Measurements from ENCODE around the gene MACC1. TPM values are rescaled to one million over a fixed set of nuclear protein-coding genes. Genes with fewer than 3 reads are reported as not detected.

The MACC1 gene
- polyA plus RNA-seq, 4 donors = 3.5 to 75.0 (median 7.3) TPM

DNA sequence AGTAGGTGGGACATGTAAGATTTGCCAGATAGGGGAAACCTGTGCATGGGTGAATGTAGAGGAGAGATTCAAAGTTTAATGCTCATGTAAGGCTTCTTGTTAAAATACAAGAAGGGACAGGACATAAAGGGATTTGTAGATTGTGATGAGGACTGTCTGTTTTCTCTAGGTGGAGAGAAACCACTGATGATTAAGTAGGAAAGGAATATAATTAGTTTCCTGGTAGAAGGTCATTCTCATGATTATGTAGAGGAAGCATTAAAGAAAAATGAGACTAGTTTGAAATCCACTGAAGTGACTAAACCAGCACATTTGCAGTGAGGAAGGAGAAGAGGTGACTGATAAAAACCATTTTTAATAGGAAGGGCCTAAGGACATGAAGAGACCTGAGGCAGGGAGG is 19.6 kb upstream of the MACC1 start:
- Histone ChIP-seq H3K4me3 (ENCODE audit: low read depth in 1 of 3, low read length in 3 of 3) (no peak overlapping the region), H3K9me3 (ENCODE audit: control insufficient read depth in 2 of 2, insufficient read depth in 1 of 2, low read depth in 1 of 2, low read length in 1 of 2) (no peaks in the 10 kb centered on the region), H3K36me3 (ENCODE audit: control insufficient read depth in 3 of 3, insufficient read depth in 2 of 3, low read depth in 1 of 3, low read length in 3 of 3) (no peaks in the 10 kb centered on the region), H3K4me1 (ENCODE audit: control insufficient read depth in 3 of 3, insufficient read depth in 2 of 3, low read depth in 1 of 3, low read length in 2 of 3) (peaks cover 0 to 49% (median 27%) of the 10 kb centered on the region in 3 donors), H3K27ac (ENCODE audit: low read depth in 1 of 3, low read length in 2 of 3) (peak overlapping the region in 1 of 3 donors; percentile 72), H3K27me3 (ENCODE audit: control insufficient read depth in 3 of 3, insufficient read depth in 3 of 3, low read length in 3 of 3) (no peaks in the 10 kb centered on the region)
- DNase-seq = no peak
- no peak for FAIRE-seq

DNA sequence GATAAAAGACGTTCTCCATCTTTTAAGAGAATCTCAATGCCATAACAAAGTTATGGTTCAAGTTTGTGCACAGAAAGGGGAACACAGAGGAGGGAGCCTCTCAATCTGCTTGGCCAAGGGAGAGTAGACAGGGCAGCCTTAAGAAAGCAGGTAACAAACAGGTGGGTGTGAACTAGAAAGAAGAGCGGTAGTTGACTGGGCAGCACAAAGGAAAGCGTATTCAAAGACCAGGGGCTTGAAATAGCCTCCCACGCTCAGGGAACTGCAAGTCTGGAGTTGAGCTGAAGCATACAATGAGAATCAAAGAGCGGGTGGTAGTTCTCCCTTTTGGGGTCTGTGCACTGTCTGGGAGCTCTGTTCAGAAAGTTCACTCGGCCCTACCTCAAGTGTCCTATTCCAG is 18.9 kb upstream of the MACC1 start:
- Histone ChIP-seq H3K27me3 (ENCODE audit: control insufficient read depth in 3 of 3, insufficient read depth in 3 of 3, low read length in 3 of 3) (no peaks in the 10 kb centered on the region), H3K9me3 (ENCODE audit: control insufficient read depth in 2 of 2, insufficient read depth in 1 of 2, low read depth in 1 of 2, low read length in 1 of 2) (no peaks in the 10 kb centered on the region), H3K27ac (ENCODE audit: low read depth in 1 of 3, low read length in 2 of 3) (peak overlapping the region in 1 of 3 donors; percentile 72), H3K4me1 (ENCODE audit: control insufficient read depth in 3 of 3, insufficient read depth in 2 of 3, low read depth in 1 of 3, low read length in 2 of 3) (peaks cover 0 to 44% (median 25%) of the 10 kb centered on the region in 3 donors), H3K36me3 (ENCODE audit: control insufficient read depth in 3 of 3, insufficient read depth in 2 of 3, low read depth in 1 of 3, low read length in 3 of 3) (no peaks in the 10 kb centered on the region), H3K4me3 (ENCODE audit: low read depth in 1 of 3, low read length in 3 of 3) (no peak overlapping the region)
- WGBS, 3 donors = 96 to 97% (median 96%) methylated on average over 6 of the region's 6 CpGs
- FAIRE-seq (no peak), DNase-seq (no peak)

DNA sequence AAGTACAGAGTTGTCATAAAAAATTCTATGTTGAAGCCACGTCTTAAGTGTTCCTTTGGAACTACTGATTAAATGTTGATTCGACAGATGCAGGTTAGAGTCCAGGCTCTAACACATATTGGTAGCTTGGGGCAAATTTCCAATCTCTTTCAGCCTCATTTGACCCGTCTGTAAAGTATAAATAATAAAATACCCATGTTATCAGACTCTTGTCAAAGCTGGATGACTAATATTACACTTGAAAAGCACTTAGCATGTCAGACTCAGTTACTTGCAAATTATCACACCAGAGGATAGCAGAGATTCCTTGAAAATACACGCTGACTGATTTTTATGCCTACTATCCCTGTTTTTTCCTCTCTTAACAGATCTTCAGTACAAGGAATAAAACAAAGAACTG is 18.1 kb upstream of the MACC1 start:
- Histone ChIP-seq H3K36me3 (ENCODE audit: control insufficient read depth in 3 of 3, insufficient read depth in 2 of 3, low read depth in 1 of 3, low read length in 3 of 3) (no peaks in the 10 kb centered on the region), H3K27me3 (ENCODE audit: control insufficient read depth in 3 of 3, insufficient read depth in 3 of 3, low read length in 3 of 3) (no peaks in the 10 kb centered on the region), H3K4me1 (ENCODE audit: control insufficient read depth in 3 of 3, insufficient read depth in 2 of 3, low read depth in 1 of 3, low read length in 2 of 3) (peaks cover 0 to 43% (median 22%) of the 10 kb centered on the region in 3 donors), H3K4me3 (ENCODE audit: low read depth in 1 of 3, low read length in 3 of 3) (no peak overlapping the region), H3K27ac (ENCODE audit: low read depth in 1 of 3, low read length in 2 of 3) (peak overlapping the region in 1 of 3 donors; percentile 72), H3K9me3 (ENCODE audit: control insufficient read depth in 2 of 2, insufficient read depth in 1 of 2, low read depth in 1 of 2, low read length in 1 of 2) (no peaks in the 10 kb centered on the region)
- WGBS, 3 donors = 12 to 49% (median 33%) methylated on average over 4 of the region's 4 CpGs
- FAIRE-seq = no peak
- DNase-seq = peak; percentile 61 to 87

DNA sequence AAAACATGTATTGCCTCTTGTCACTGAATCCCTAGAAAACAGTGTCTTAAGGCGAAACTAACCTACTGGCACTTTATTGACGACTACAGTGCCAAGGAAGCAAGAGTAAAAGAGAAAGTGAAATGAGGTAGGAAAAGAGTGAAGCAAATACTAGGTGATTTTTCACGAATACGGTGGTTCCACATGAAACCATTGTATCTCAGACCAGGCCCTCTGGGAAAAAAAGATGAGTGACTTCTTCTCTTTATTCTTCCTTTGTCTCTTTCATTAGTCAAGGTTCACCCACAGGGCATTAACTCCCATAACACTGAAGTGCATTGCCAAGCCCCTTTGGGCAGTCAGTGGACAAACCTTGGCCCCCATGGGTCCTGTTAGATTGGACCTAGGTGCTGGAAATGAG is 16.2 kb upstream of the MACC1 start:
- FAIRE-seq = no peak
- no peaks in the 10 kb centered on the region for H3K9me3 ChIP-seq (ENCODE audit: control insufficient read depth in 2 of 2, insufficient read depth in 1 of 2, low read depth in 1 of 2, low read length in 1 of 2)
- no peaks in the 10 kb centered on the region for H3K27me3 ChIP-seq (ENCODE audit: control insufficient read depth in 3 of 3, insufficient read depth in 3 of 3, low read length in 3 of 3)
- H3K27ac ChIP-seq (ENCODE audit: low read depth in 1 of 3, low read length in 2 of 3) = no peak overlapping the region
- 33 to 62% (median 33%) methylated on average over 4 of the region's 4 CpGs for WGBS, 3 donors
- H3K4me3 ChIP-seq (ENCODE audit: low read depth in 1 of 3, low read length in 3 of 3) = no peak overlapping the region
- H3K4me1 ChIP-seq (ENCODE audit: control insufficient read depth in 3 of 3, insufficient read depth in 2 of 3, low read depth in 1 of 3, low read length in 2 of 3) = peaks cover 0 to 29% (median 19%) of the 10 kb centered on the region in 3 donors
- H3K36me3 ChIP-seq (ENCODE audit: control insufficient read depth in 3 of 3, insufficient read depth in 2 of 3, low read depth in 1 of 3, low read length in 3 of 3) = no peaks in the 10 kb centered on the region
- peak in 1 of 2 donors; percentile 42 for DNase-seq

DNA sequence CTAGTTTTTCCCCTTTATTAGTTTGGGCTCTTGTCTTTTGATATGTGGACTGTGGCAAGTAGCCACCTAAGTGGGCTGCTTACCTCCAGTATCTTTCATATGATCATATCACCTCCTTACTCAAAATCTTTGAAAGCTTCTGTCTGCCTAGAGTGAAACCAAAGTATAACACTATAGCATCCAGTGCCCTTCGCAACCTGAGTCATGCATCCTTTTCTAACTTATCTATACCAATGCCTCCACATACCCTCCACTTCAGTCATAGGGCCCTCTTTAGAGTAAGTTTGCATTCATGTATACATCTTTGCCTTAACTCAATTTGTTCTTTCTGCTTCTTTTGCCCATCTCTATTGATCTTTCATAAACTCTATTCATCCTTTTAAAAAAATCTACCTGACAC is 15.7 kb upstream of the MACC1 start:
- Histone ChIP-seq H3K36me3 (ENCODE audit: control insufficient read depth in 3 of 3, insufficient read depth in 2 of 3, low read depth in 1 of 3, low read length in 3 of 3) (no peaks in the 10 kb centered on the region), H3K4me1 (ENCODE audit: control insufficient read depth in 3 of 3, insufficient read depth in 2 of 3, low read depth in 1 of 3, low read length in 2 of 3) (peaks cover 0 to 23% (median 14%) of the 10 kb centered on the region in 3 donors), H3K4me3 (ENCODE audit: low read depth in 1 of 3, low read length in 3 of 3) (no peak overlapping the region), H3K27me3 (ENCODE audit: control insufficient read depth in 3 of 3, insufficient read depth in 3 of 3, low read length in 3 of 3) (no peaks in the 10 kb centered on the region), H3K27ac (ENCODE audit: low read depth in 1 of 3, low read length in 2 of 3) (no peak overlapping the region), H3K9me3 (ENCODE audit: control insufficient read depth in 2 of 2, insufficient read depth in 1 of 2, low read depth in 1 of 2, low read length in 1 of 2) (no peaks in the 10 kb centered on the region)
- WGBS, 3 donors = 89 to 95% (median 91%) methylated on average over 1 of the region's 1 CpG
- peak in 1 of 2 donors; percentile 40 for DNase-seq
- FAIRE-seq = no peak

DNA sequence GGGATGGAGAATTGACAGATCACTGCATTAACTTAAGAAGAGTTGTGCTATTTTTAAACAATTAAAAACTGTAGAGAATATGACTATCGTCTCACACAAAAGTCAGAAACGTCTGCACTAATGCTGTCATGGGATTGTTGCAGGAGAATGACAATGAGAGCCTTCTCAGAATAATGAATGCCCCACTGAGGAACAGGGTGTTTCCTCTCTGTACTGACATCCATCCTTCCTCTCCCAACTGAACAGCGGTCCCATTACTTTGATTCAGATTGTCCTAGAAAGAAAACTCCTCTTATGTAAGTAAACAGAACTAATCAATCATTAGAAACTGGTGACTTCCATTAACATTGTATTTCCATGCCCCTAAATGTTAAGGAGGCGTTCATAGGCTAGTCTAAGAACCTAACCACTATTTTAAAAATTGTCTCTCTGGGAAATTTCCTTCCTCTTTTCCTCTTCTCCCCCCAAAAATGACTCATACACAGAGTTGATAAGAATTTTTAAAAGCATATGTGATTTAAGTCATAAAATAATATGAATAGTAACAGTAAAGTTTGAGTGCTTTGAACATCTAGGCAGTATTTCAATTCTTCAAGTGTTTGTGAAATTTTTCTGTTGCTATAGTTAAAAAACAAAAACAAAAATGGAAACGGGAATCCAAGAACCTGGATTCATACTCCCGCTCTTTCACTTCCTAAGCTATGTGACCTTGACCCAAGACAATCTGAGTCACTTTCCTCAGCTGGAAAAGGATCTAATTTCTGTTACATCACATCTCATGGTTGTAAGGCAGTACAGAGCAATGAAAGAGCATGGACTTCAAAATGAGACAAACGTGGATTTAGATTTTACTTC is 12.7 kb upstream of the MACC1 start:
- no peak overlapping the region for H3K27ac ChIP-seq (ENCODE audit: low read depth in 1 of 3, low read length in 2 of 3)
- FAIRE-seq = no peak
- 64 to 84% (median 76%) methylated on average over 7 of the region's 7 CpGs for WGBS, 3 donors

DNA sequence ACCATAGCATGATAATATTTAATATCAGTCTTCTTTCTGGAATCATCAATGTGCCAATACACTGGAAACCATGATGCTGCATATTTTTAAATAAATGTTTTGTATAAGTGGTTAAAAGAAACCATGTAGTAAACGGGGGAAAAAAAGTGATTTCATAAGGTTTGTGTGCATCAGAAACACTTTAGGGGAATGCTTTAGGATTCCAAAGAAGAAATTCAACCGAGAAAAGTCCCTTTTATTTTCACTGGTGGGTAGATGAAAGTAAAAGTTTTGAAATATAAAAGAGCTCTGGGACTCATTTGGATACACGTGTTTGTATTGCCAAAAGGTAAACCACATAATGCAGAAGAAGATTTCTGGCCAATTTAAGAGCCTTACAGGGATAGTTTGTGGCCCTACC is 11.9 kb upstream of the MACC1 start:
- Histone ChIP-seq H3K36me3 (ENCODE audit: control insufficient read depth in 3 of 3, insufficient read depth in 2 of 3, low read depth in 1 of 3, low read length in 3 of 3) (no peaks in the 10 kb centered on the region), H3K9me3 (ENCODE audit: control insufficient read depth in 2 of 2, insufficient read depth in 1 of 2, low read depth in 1 of 2, low read length in 1 of 2) (no peaks in the 10 kb centered on the region), H3K27me3 (ENCODE audit: control insufficient read depth in 3 of 3, insufficient read depth in 3 of 3, low read length in 3 of 3) (no peaks in the 10 kb centered on the region), H3K27ac (ENCODE audit: low read depth in 1 of 3, low read length in 2 of 3) (no peak overlapping the region), H3K4me3 (ENCODE audit: low read depth in 1 of 3, low read length in 3 of 3) (no peak overlapping the region), H3K4me1 (ENCODE audit: control insufficient read depth in 3 of 3, insufficient read depth in 2 of 3, low read depth in 1 of 3, low read length in 2 of 3) (peaks cover 0 to 5% (median 0%) of the 10 kb centered on the region in 3 donors)
- DNase-seq = no peak
- 78 to 85% (median 84%) methylated on average over 3 of the region's 3 CpGs for WGBS, 3 donors
- no peak for FAIRE-seq

More for the DNA sequence above, 12.7 kb upstream of the MACC1 start:
- H3K4me3 ChIP-seq (ENCODE audit: low read depth in 1 of 3, low read length in 3 of 3) = no peak overlapping the region
- DNase-seq = no peak
- H3K27me3 ChIP-seq (ENCODE audit: control insufficient read depth in 3 of 3, insufficient read depth in 3 of 3, low read length in 3 of 3) = no peaks in the 10 kb centered on the region
- H3K9me3 ChIP-seq (ENCODE audit: control insufficient read depth in 2 of 2, insufficient read depth in 1 of 2, low read depth in 1 of 2, low read length in 1 of 2) = no peaks in the 10 kb centered on the region
- no peaks in the 10 kb centered on the region for H3K36me3 ChIP-seq (ENCODE audit: control insufficient read depth in 3 of 3, insufficient read depth in 2 of 3, low read depth in 1 of 3, low read length in 3 of 3)
- H3K4me1 ChIP-seq (ENCODE audit: control insufficient read depth in 3 of 3, insufficient read depth in 2 of 3, low read depth in 1 of 3, low read length in 2 of 3) = peaks cover 0 to 11% (median 6%) of the 10 kb centered on the region in 3 donors

DNA sequence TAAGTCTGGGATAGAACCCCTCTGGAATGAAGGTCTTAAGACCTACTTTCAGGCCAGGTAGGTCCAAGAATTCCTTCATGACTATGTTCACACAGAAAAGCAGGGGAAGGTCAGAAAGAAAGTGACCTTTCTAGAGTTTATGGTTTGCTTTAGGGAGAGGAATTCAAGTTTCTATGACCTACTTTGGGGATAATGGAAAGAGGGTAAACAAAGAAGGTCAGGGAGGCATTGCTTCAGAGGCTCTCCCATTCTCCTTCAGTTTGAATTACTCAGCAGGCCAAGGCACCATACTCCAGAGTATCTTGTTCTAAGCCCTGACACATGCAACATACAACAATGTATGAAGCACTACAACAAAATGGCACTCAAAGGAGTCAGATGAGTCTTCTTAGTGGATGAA is 11.5 kb upstream of the MACC1 start:
- H3K27me3 ChIP-seq (ENCODE audit: control insufficient read depth in 3 of 3, insufficient read depth in 3 of 3, low read length in 3 of 3) = no peaks in the 10 kb centered on the region
- H3K27ac ChIP-seq (ENCODE audit: low read depth in 1 of 3, low read length in 2 of 3) = no peak overlapping the region
- DNase-seq = no peak
- H3K4me1 ChIP-seq (ENCODE audit: control insufficient read depth in 3 of 3, insufficient read depth in 2 of 3, low read depth in 1 of 3, low read length in 2 of 3) = peaks cover 0 to 2% (median 0%) of the 10 kb centered on the region in 3 donors
- no peaks in the 10 kb centered on the region for H3K36me3 ChIP-seq (ENCODE audit: control insufficient read depth in 3 of 3, insufficient read depth in 2 of 3, low read depth in 1 of 3, low read length in 3 of 3)
- no peaks in the 10 kb centered on the region for H3K9me3 ChIP-seq (ENCODE audit: control insufficient read depth in 2 of 2, insufficient read depth in 1 of 2, low read depth in 1 of 2, low read length in 1 of 2)
- no peak overlapping the region for H3K4me3 ChIP-seq (ENCODE audit: low read depth in 1 of 3, low read length in 3 of 3)
- no peak for FAIRE-seq
